WTC11 (cell line): ENCODE data around the gene CD247. TPM values are rescaled to one million over a fixed set of nuclear protein-coding genes. Genes with fewer than 3 reads are reported as not detected.

Experiments
- ATAC-seq: fragments of 200-7000 bp; cut with Tn5 transposase; 2 replicates; pipeline ENCODE4 v1.10.0; 2021; ENCODE audit warnings: mild to moderate bottlenecking, moderate library complexity
- CTCF ChIA-PET: fragments of 300-600 bp; sonication (Branson Sonifier 250); formaldehyde crosslinking; loops from one replicate; lab custom pipeline; 2021; ENCODE audit warnings: antibody characterized with exemption; lab: Charles Lee
- POLR2A ChIA-PET: fragments of 350-600 bp; sonication (Branson Sonifier 250); formaldehyde crosslinking; loops from one replicate; lab custom pipeline; 2021; ENCODE audit warnings: antibody characterized with exemption; lab: Charles Lee
- DNase-seq: peaks from one replicate; pipeline ENCODE4 v3.0.0; 2021; ENCODE audit warnings: low spot score
- H3K27ac Mint-ChIP-seq: 2 replicates; pipeline ENCODE4 v1.8.0; 2021; ENCODE audit warnings: mixed read lengths
- H3K27me3 Mint-ChIP-seq: 2 replicates; pipeline ENCODE4 v1.8.0; 2021; ENCODE audit warnings: low read depth, mild to moderate bottlenecking, moderate library complexity, mixed read lengths
- H3K36me3 Mint-ChIP-seq: 2 replicates; pipeline ENCODE4 v1.8.0; 2021; ENCODE audit warnings: mixed read lengths
- H3K4me1 Mint-ChIP-seq: 2 replicates; pipeline ENCODE4 v1.8.0; 2022; ENCODE audit warnings: mixed read lengths
- H3K4me3 Mint-ChIP-seq: 2 replicates; pipeline ENCODE4 v1.8.0; 2021; ENCODE audit warnings: mild to moderate bottlenecking, moderate library complexity, mixed read lengths
- H3K9me3 Mint-ChIP-seq: 2 replicates; pipeline ENCODE4 v1.8.0; 2021; ENCODE audit warnings: mixed read lengths
- AR ChIP-seq: fragments of 250-450 bp; sonication (Bioruptor Pico); IDR thresholded peaks from 2 replicates; pipeline ENCODE4 v1.9.0; 2021; ENCODE audit warnings: mild to moderate bottlenecking
- ATF2 ChIP-seq: sonication (generic); formaldehyde crosslinking; IDR thresholded peaks from 2 replicates; pipeline ENCODE4 v1.8.1; 2022; ENCODE audit warnings: low read depth, missing genetic modification reagents, borderline replicate concordance
- ATF6 ChIP-seq: sonication (generic); formaldehyde crosslinking; IDR thresholded peaks from 2 replicates; pipeline ENCODE4 v1.8.1; 2023; ENCODE audit warnings: mild to moderate bottlenecking, missing genetic modification reagents
- E2F1 ChIP-seq: sonication (generic); formaldehyde crosslinking; IDR thresholded peaks from 2 replicates; pipeline ENCODE4 v1.8.0; 2022; ENCODE audit warnings: mild to moderate bottlenecking, missing genetic modification reagents
- GRHL2 ChIP-seq: fragments of 250-450 bp; sonication (Bioruptor Pico); IDR thresholded peaks from 2 replicates; pipeline ENCODE4 v1.8.0; 2022; ENCODE audit warnings: mild to moderate bottlenecking, moderate library complexity; ENCODE audit not compliant: insufficient replicate concordance, severe bottlenecking
- GTF2I ChIP-seq: fragments of 250-450 bp; sonication (Bioruptor Pico); conservative IDR thresholded peaks from 2 replicates; pipeline ENCODE4 v1.4.0; 2021; ENCODE audit warnings: mild to moderate bottlenecking
- HMGA2 ChIP-seq: fragments of 250-450 bp; sonication (Bioruptor Pico); IDR thresholded peaks from 2 replicates; pipeline ENCODE4 v1.4.0; 2021; ENCODE audit warnings: mild to moderate bottlenecking, moderate library complexity
- IRF2 ChIP-seq: sonication (generic); formaldehyde crosslinking; IDR thresholded peaks from 2 replicates; pipeline ENCODE4 v1.8.0; 2022; ENCODE audit warnings: low read depth, missing genetic modification reagents, borderline replicate concordance
- MYBL2 ChIP-seq: sonication (generic); formaldehyde crosslinking; IDR thresholded peaks from 2 replicates; pipeline ENCODE4 v1.8.1; 2023; ENCODE audit warnings: mild to moderate bottlenecking, moderate library complexity, missing genetic modification reagents
- NFE2L1 ChIP-seq: sonication (generic); formaldehyde crosslinking; IDR thresholded peaks from 2 replicates; pipeline ENCODE4 v1.8.1; 2023; ENCODE audit warnings: missing genetic modification reagents
- PRRX2 ChIP-seq: fragments of 250-450 bp; sonication (Bioruptor Pico); IDR thresholded peaks from 2 replicates; pipeline ENCODE4 v1.8.0; 2021; ENCODE audit warnings: mild to moderate bottlenecking
- SMAD3 ChIP-seq: sonication (generic); formaldehyde crosslinking; IDR thresholded peaks from 2 replicates; pipeline ENCODE4 v1.8.0; 2022; ENCODE audit warnings: missing genetic modification reagents, mild to moderate bottlenecking, borderline replicate concordance
- ZBTB21 ChIP-seq: sonication (generic); formaldehyde crosslinking; IDR thresholded peaks from 2 replicates; pipeline ENCODE4 v1.8.1; 2023; ENCODE audit warnings: mild to moderate bottlenecking, missing genetic modification reagents, borderline replicate concordance
- ZNF121 ChIP-seq: sonication (generic); formaldehyde crosslinking; IDR thresholded peaks from 2 replicates; pipeline ENCODE4 v1.8.0; 2023; ENCODE audit warnings: missing genetic modification reagents
- ZNF219 ChIP-seq: sonication (generic); formaldehyde crosslinking; IDR thresholded peaks from 2 replicates; pipeline ENCODE4 v1.8.0; 2023; ENCODE audit warnings: missing genetic modification reagents, mild to moderate bottlenecking, borderline replicate concordance
- ZNF232 ChIP-seq: sonication (generic); formaldehyde crosslinking; IDR thresholded peaks from 2 replicates; pipeline ENCODE4 v1.8.0; 2022; ENCODE audit warnings: mild to moderate bottlenecking, missing genetic modification reagents
- ZNF423 ChIP-seq: fragments of 250-450 bp; sonication (Bioruptor Pico); IDR thresholded peaks from 2 replicates; pipeline ENCODE4 v2.1.2; 2022; ENCODE audit warnings: mild to moderate bottlenecking, moderate library complexity
- total RNA-seq: library from RNA; stranded (reverse); gene quantifications from 3 replicates; pipeline ENCODE4 v1.2.3, GENCODE V29; 2021
- TF ChIP-seq, protein P1 (sequence below): fragments of 250-450 bp; sonication (Bioruptor Pico); IDR thresholded peaks from 2 replicates; pipeline ENCODE4 v2.1.2; 2022; ENCODE audit warnings: mild to moderate bottlenecking, moderate library complexity
- TF ChIP-seq, protein P2 (sequence below): sonication (generic); formaldehyde crosslinking; IDR thresholded peaks from 2 replicates; pipeline ENCODE4 v1.8.0; 2023; ENCODE audit warnings: mild to moderate bottlenecking, missing genetic modification reagents

The CD247 gene
- total RNA-seq, 1 experiment from 2014 or later: 1.8 TPM

- TF ChIP-seq PRRX2 (CRISPR knock-in tag) (no peak), ZNF423 (CRISPR knock-in tag) (no peak)
- peak overlapping the region; percentile 74; the same call in 1 of the 2 replicates for H3K27ac Mint-ChIP-seq
- H3K4me1 Mint-ChIP-seq: peaks cover 56% of the 10 kb centered on the region
- ATAC-seq (peak; percentile 8; the same call in 1 of the 2 replicates), DNase-seq (no peak)
- ChIA-PET CTCF (no interaction called here), POLR2A (interaction anchor here (1.9 kb wide), 1 partner anchor 34 kb away, joined by 5 read pairs; no protein-coding TSS in a partner anchor)
- H3K36me3 Mint-ChIP-seq: no peaks in the 10 kb centered on the region
- H3K9me3 Mint-ChIP-seq: no peaks in the 10 kb centered on the region
- peak overlapping the region; percentile 22; the same call in 1 of the 2 replicates for H3K4me3 Mint-ChIP-seq
- H3K27me3 Mint-ChIP-seq: peaks cover 4% of the 10 kb centered on the region
Observed at GRCh38 chr1:167488786-167489185, 29.5 kb downstream of the CD247 start.

DNA sequence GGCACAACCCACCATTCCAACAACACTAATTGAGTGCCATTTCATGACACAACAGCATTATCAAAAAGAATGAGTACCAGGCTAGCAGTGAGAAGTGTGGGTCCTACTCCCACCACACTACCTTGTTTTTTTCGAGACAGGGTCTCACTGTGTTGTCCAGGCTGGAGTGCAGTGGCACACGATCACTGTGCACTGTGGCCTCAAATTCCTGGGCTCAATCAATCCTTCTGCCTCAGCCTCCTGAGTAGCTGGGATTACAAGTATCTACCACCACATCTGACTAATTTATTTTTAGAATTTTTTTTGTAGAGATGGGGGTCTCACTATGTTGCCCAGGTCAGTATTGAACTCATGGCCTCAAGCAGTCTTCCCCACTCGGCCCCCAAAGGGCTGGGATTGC, 30.7 kb downstream of the CD247 start:
- no peaks in the 10 kb centered on the region for H3K9me3 Mint-ChIP-seq
- CTCF ChIA-PET: interaction anchor here (0.6 kb wide), 2 partner anchors 52 to 290 kb away, joined by 3 read pairs; no protein-coding TSS in a partner anchor
- DNase-seq (no peak), ATAC-seq (no peak)
- no peak overlapping the region for H3K4me3 Mint-ChIP-seq
- POLR2A ChIA-PET: no interaction called here
- peaks cover 4% of the 10 kb centered on the region for H3K27me3 Mint-ChIP-seq
- H3K27ac Mint-ChIP-seq: no peak overlapping the region
- TF ChIP-seq ZNF121 (CRISPR knock-in tag) (peak; percentile 88), NFE2L1 (CRISPR knock-in tag) (no peak), GTF2I (CRISPR knock-in tag) (0 out of 2 replicates have a peak, but pooled peaks have one; percentile 33)
- H3K4me1 Mint-ChIP-seq: peaks cover 53% of the 10 kb centered on the region
- no peaks in the 10 kb centered on the region for H3K36me3 Mint-ChIP-seq

DNA sequence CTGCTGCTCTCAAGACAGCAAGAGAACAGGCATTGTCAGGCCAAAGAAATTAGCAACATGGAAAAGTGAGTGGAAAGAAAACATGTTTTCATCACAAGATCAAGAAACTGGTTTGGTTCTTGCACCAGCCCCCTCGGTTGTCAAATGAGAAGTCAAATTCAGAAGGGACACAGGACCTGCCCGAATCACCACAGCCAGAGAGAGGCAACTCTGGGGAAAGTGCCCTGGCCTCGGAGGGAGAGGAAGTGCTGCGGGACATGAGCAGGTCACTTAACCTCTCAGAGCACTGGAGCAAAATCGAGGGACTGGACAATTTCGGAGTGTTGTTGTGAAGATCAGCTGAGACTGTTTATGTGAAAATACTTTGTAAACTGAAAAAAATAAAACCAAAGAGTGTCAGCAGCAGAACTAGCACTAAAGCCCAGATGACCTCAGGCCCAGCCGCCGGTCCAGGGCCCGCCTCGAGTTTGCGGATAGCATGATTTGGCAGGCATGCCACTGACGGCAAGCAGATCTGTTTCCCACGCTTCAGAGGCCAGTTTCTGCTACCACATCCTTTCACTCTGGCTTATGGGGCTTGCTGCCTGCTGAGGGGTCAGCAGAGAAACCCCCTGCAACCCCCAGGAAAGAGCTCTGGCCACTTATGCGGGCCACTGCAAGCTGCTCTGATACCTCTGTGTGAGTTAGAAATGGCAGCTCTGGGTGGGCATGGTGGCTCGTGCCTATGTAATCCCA, 32.1 kb downstream of the CD247 start:
- peaks cover 41% of the 10 kb centered on the region for H3K4me1 Mint-ChIP-seq
- H3K9me3 Mint-ChIP-seq: no peaks in the 10 kb centered on the region
- ATAC-seq: no peak
- no peaks in the 10 kb centered on the region for H3K36me3 Mint-ChIP-seq
- H3K27ac Mint-ChIP-seq: no peak overlapping the region
- POLR2A ChIA-PET: no interaction called here
- no peak for DNase-seq
- H3K27me3 Mint-ChIP-seq: peaks cover 4% of the 10 kb centered on the region
- H3K4me3 Mint-ChIP-seq: no peak overlapping the region
- CTCF ChIA-PET: interaction anchor here (1.2 to 2.2 kb wide), 3 partner anchors 31 to 67 kb away, joined by 4 to 14 read pairs (median 5); partner anchors contain the start of gene CREG1
- TF ChIP-seq, protein P1, sequence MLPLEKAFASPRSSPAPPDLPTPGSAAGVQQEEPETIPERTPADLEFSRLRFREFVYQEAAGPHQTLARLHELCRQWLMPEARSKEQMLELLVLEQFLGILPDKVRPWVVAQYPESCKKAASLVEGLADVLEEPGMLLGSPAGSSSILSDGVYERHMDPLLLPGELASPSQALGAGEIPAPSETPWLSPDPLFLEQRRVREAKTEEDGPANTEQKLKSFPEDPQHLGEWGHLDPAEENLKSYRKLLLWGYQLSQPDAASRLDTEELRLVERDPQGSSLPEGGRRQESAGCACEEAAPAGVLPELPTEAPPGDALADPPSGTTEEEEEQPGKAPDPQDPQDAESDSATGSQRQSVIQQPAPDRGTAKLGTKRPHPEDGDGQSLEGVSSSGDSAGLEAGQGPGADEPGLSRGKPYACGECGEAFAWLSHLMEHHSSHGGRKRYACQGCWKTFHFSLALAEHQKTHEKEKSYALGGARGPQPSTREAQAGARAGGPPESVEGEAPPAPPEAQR (CRISPR knock-in tag): no peak
- no peak for TF ChIP-seq SMAD3 (CRISPR knock-in tag)
- no peak for TF ChIP-seq ZNF232 (CRISPR knock-in tag)
- no peak for TF ChIP-seq MYBL2 (CRISPR knock-in tag)
- no peak for TF ChIP-seq ATF2 (CRISPR knock-in tag)
- no peak for TF ChIP-seq ZNF219 (CRISPR knock-in tag)
- TF ChIP-seq, protein P2, sequence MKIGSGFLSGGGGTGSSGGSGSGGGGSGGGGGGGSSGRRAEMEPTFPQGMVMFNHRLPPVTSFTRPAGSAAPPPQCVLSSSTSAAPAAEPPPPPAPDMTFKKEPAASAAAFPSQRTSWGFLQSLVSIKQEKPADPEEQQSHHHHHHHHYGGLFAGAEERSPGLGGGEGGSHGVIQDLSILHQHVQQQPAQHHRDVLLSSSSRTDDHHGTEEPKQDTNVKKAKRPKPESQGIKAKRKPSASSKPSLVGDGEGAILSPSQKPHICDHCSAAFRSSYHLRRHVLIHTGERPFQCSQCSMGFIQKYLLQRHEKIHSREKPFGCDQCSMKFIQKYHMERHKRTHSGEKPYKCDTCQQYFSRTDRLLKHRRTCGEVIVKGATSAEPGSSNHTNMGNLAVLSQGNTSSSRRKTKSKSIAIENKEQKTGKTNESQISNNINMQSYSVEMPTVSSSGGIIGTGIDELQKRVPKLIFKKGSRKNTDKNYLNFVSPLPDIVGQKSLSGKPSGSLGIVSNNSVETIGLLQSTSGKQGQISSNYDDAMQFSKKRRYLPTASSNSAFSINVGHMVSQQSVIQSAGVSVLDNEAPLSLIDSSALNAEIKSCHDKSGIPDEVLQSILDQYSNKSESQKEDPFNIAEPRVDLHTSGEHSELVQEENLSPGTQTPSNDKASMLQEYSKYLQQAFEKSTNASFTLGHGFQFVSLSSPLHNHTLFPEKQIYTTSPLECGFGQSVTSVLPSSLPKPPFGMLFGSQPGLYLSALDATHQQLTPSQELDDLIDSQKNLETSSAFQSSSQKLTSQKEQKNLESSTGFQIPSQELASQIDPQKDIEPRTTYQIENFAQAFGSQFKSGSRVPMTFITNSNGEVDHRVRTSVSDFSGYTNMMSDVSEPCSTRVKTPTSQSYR (CRISPR knock-in tag): no peak
- no peak for TF ChIP-seq ZNF121 (CRISPR knock-in tag)
- no peak for TF ChIP-seq AR
- no peak for TF ChIP-seq ATF6
- no peak for TF ChIP-seq GRHL2 (CRISPR knock-in tag)
- no peak for TF ChIP-seq GTF2I (CRISPR knock-in tag)
- no peak for TF ChIP-seq IRF2 (CRISPR knock-in tag)
- TF ChIP-seq ZBTB21 (CRISPR knock-in tag): no peak
- TF ChIP-seq HMGA2 (CRISPR knock-in tag): no peak
- TF ChIP-seq E2F1 (CRISPR knock-in tag): no peak
